B cell (primary cell): ENCODE data around the gene CDCA5.

ENCODE experiments used
- EZH2 ChIP-seq: IDR thresholded peaks from 2 replicates; pipeline ENCODE4 v1.6.1; 2012; ENCODE audit warnings: borderline replicate concordance, low read depth, mild to moderate bottlenecking, moderate library complexity, low read length; ENCODE audit not compliant: insufficient read depth, poor library complexity, severe bottlenecking
- TF ChIP-seq, protein P1 (sequence below): fragments of 200-600 bp; IDR thresholded peaks from one replicate; pipeline ENCODE4 v1.8.0; 2022; ENCODE audit warnings: antibody characterized with exemption, mild to moderate bottlenecking

DNA sequence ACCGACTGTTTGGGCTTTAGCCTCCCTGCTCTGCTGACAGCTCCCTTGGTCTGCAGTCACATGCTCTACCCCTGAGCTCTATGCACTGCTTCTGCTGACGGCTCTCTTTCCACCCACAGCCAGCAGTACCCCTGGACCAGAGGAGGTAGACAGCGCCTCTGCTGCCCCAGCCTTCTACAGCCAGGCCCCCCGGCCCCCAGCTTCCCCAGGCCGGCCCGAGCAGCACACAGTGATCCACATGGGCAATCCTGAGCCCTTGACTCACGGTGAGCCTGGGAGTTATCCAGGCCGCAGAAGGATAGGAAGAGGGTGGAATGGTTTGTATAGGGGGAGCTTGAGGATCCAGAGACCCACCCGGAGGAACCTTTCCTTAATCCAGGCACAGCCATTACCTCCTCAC is 3.0 kb upstream of the CDCA5 start:
- TF ChIP-seq, protein P1, sequence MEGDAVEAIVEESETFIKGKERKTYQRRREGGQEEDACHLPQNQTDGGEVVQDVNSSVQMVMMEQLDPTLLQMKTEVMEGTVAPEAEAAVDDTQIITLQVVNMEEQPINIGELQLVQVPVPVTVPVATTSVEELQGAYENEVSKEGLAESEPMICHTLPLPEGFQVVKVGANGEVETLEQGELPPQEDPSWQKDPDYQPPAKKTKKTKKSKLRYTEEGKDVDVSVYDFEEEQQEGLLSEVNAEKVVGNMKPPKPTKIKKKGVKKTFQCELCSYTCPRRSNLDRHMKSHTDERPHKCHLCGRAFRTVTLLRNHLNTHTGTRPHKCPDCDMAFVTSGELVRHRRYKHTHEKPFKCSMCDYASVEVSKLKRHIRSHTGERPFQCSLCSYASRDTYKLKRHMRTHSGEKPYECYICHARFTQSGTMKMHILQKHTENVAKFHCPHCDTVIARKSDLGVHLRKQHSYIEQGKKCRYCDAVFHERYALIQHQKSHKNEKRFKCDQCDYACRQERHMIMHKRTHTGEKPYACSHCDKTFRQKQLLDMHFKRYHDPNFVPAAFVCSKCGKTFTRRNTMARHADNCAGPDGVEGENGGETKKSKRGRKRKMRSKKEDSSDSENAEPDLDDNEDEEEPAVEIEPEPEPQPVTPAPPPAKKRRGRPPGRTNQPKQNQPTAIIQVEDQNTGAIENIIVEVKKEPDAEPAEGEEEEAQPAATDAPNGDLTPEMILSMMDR = no peak
- no peak for TF ChIP-seq EZH2
